Measurements from ENCODE around the gene FUCA1.
A peak's percentile ranks its signal among the peaks of the same experiment; 100 is the strongest.
"Not testable (repeated sequence)": the region's sequence is repeated elsewhere in the genome, so short reads cannot be mapped to it uniquely, and the experiment has no call there.

The FUCA1 gene

GRCh38 chr1:23837908-23838307, 30.2 kb downstream of the FUCA1 start:
- no peak for DNase-seq (ENCODE audit: low read depth)

DNA sequence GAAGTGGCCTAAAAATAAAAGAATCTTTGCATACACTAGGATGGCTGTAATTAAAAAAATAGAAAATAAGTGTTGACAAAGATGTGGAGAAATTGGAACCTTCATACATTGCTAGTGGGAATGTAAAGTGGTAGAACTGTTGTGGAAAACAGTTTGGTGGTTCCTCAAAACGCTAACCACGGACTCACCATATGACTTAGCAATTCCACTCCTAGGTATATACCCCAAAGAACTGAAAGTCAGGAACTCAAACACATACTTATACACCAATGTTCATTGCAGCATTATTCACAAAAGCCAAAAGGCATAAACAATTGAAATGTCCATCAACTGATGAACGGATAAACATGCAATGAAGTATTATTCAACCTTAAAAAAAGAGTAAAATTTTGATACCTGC, 32.1 kb downstream of the FUCA1 start:
- DNase-seq (ENCODE audit: low read depth), result no peak

- not testable (repeated sequence) for DNase-seq (ENCODE audit: low read depth)
Observed at GRCh38 chr1:23834156-23834555, 33.9 kb downstream of the FUCA1 start.

DNA sequence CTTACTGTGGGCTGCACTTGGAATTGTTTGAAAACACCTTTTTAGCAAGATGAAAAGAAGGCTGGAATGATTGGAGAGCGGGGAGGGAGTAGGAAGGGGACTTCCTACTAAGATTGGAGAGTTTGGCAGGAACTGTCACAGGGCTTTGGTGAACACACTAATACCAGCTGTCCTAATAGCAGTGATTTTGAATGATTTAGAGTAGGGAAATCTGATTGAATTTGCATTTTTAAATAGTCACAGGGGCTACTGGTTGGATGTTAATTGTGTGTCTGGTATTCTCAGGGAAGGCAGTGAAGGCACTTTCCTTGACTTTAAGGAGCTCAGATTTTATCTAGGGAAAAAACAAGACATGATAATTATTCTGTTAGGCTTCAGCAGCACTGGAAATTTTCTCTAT, 40.4 kb downstream of the FUCA1 start:
- DNase-seq (ENCODE audit: low read depth), result no peak

DNA sequence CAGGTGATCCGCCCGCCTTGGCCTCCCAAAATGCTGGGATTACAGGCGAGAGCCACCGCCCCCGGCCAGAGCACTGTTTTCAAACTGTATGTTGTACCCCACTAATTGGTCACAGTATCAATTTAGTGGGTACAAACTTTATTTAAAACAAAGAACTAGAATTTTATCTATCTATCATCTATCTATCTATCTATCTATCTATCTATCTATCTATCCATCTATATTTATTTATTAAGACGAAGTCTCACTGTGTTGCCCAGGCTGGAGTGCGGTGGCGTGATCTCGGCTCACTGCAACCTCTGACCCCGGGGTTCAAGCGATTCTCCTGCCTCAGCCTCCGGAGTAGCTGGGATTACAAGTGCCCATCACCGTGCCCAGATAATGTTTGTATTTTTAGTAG, 41.5 kb downstream of the FUCA1 start:
- DNase-seq (ENCODE audit: low read depth), result not testable (repeated sequence)

GRCh38 chr1:23825762-23826522, 42.1 kb downstream of the FUCA1 start:
- no peak for DNase-seq (ENCODE audit: low read depth)

- DNase-seq (ENCODE audit: low read depth), result peak; percentile 43
Observed at GRCh38 chr1:23825076-23825761, 42.9 kb downstream of the FUCA1 start, which contains the start of gene HMGCL. Gene HMGCL (minus strand): TSS chr1:23825429. CDS start chr1:23825415, 14 bp downstream.

DNA sequence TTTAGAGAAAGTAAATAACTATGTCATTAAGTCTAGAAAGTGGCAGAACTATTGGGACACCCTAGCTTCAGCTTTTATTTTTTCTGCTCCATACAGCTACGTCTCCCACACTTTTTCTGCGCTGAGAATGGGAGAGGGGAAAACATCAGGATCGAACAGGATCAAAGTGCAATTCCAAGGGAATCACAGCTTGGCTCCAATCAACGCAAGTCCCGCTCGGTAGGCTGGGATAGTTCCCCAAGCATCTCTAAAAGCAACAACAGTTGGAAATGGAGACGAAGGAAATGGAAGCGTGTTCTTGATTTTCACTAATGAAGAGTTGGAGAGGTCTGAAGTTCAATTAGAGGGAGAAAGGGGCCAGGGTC, 43.4 kb downstream of the FUCA1 start:
- DNase-seq (ENCODE audit: low read depth), result no peak

- no peak for DNase-seq (ENCODE audit: low read depth)
Observed at GRCh38 chr1:23823767-23824166, 44.3 kb downstream of the FUCA1 start.

DNA sequence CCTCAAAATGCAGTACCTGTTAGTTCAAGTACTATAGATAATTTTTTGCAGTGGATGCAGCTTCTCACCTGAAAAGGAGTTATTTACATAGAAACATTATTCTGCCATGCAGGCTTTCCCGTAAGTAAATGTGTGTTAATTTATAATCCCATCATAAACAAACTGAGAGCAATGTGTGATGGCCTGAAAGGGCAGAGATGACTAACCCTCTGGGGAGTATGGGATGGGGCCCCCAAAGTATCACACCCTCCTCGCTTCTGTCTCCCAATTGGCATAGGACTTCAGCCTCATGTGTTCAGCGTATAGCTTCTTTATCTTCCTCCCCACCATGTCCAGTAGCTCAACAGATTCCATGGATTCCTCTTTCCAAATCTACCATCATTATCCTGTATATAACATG, 50.5 kb downstream of the FUCA1 start:
- DNase-seq (ENCODE audit: low read depth), result no peak

DNA sequence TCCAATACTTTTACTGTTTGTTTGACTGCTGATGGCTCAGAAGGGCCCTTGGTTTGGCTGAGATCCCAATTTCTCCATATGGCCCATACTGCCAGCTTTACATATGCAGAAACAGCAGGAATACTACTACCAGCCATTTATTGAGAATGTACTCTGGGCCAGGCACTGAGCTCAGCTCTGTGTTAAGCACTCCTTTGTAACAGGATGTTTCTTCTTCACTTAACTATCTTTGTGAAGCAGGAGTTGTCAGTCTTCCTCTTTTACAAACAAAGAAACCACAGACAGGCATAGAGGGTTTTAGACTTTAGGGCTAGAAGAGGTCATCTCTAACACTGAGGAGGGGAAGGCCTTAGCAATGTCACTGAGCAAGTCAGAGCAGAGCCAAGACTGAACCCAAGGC, 51.2 kb downstream of the FUCA1 start:
- no peak for DNase-seq (ENCODE audit: low read depth)

DNA sequence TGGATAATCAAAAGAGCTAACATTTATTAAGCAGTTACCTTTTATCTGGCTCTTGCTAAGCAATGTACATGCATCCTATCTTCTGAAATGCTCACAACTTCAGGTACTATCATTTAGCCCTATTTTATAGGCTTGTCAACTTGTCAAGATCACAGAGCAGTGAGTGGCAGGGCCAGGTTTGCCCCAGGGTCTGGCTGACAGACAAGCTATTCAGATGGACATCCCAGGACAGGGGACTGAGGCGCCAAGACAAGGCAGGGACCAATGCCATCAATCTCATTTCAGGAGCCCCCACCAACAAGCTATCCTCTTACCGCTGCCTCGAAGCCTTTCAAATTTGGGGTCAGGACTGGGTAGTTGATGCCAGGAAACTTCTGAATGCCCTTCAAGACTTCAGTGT, 51.7 kb downstream of the FUCA1 start:
- no peak for DNase-seq (ENCODE audit: low read depth)

- DNase-seq (ENCODE audit: low read depth), result no peak
Observed at GRCh38 chr1:23814016-23814415, 54.1 kb downstream of the FUCA1 start.

GRCh38 chr1:23810818-23811540, 57.1 kb downstream of the FUCA1 start:
- no peak for DNase-seq (ENCODE audit: low read depth)

DNA sequence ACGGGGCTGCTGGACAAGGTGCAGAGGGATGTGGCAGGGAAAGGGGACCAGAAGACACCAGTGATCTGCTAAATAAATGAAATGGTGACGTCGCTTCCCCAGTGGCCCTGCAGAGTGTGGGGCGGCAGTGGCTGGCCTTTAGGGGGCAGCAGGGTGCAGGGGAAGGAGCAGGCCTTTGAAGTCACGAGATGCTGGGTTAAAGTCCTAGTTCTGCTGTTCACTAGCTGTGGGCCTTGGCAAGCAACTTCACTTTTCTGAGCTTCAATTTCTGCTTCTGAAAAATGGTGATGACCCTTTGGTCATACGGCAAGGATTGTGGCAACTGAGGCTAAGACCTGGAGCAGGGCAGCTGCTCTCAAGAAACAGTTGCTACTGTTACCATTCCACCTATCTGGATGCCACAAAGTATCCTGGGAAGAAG, 58.3 kb downstream of the FUCA1 start:
- no peak for DNase-seq (ENCODE audit: low read depth)

GRCh38 chr1:23807453-23807852, 60.6 kb downstream of the FUCA1 start:
- DNase-seq (ENCODE audit: low read depth), result no peak

DNA sequence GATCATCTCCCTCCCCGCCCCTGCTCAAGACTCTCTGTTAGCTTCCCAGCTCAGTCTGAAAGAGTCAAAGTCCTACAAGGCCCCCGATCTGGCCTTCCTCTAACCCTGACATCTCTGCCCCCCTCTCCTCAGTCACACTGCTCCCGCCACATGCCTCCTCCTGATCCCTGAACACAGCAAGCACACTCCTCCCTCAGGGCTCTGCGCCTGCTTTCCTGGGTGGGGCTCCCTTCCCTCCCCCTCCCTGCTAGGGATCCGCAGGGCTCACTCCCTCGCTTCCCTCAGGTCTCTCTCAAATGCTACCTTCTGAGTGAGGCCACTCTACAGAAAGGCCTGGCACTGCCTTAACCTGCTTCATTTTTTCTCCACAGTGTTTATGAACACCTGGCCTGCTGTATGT, 61.8 kb downstream of the FUCA1 start:
- no peak for DNase-seq (ENCODE audit: low read depth)

DNA sequence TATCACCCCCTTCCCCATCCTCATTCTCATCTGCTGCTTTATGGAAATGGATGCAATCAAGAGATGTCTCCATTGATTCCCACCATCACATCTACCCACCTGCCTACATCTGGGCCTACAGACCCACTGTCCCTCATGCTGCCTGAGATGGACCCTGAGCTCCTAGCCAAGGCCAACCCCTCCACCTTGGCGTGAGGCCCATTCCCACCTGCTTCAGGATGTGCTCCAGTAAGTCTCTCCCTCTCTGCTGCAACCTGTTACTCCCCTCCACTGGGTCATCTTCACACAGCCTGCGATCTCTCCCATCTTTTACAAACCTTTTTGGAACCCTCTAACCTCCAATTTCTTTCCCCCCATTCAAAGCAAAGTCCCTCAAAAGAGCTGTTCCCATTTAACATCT, 63.1 kb downstream of the FUCA1 start:
- DNase-seq (ENCODE audit: low read depth), result no peak

DNA sequence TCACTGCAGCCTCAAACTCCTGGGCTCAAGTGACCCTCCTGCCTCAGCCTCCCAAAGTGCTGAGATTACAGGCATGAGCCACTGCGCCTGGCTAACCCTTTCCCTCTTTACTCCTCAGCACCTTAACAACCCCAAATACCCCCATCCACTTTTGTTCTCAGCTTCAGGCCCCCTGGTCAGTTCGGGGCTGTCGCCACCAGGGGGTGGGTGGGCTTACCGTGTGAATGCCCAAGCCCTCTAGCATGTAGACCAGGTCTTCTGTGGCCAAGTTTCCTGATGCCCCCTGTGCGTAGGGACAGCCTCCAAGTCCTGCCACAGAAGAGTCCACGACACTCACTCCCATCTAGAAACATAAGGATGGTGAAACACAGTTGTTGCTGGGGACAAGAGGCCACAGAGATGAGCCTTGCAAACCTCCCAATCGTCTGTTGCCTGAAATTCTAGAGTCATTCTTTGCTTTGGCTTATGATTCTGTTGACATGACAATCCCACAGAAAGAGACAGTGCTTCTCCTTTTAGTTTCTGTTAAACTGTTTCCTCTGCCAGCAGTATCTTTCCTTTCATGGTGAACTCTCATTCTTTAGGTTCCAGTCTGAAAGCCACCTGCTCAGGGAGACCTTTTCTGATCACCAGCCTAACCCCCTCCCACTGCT, 63.8 kb downstream of the FUCA1 start:
- no peak for DNase-seq (ENCODE audit: low read depth)

GRCh38 chr1:23803674-23804073, 64.4 kb downstream of the FUCA1 start:
- no peak for DNase-seq (ENCODE audit: low read depth)

GRCh38 chr1:23802809-23803342, 65.2 kb downstream of the FUCA1 start:
- not testable (repeated sequence) for DNase-seq (ENCODE audit: low read depth)

- no peak for DNase-seq (ENCODE audit: low read depth)
Observed at GRCh38 chr1:23801876-23802275, 66.2 kb downstream of the FUCA1 start.

All from GM04503 (cell line).